ENCODE results near the gene COG5. TPM values are rescaled to one million over a fixed set of nuclear protein-coding genes. Genes with fewer than 3 reads are reported as not detected.

COG5 gene
- total and polyA plus RNA-seq, 2 of the 8 experiments (the other 6 are each of a cell fraction or from before 2014, with no cell fraction given): 10.5 to 28.1 TPM

GRCh38 chr7:107560898-107561516 lies 2.7 kb downstream of the COG5 start:
- no peak overlapping the region for H3K4ac ChIP-seq (replicated peaks; ENCODE audit: insufficient read length, low read depth, low read length)
- DNase-seq (ENCODE audit: low read depth in 1 of 2, low spot score in 2 of 2) (no peak), FAIRE-seq (no peak)
- no peak overlapping the region for H4K8ac ChIP-seq (ENCODE audit: extremely low read depth, insufficient read depth, low read length)
- no peaks in the 10 kb centered on the region for H3K27me3 ChIP-seq (replicated peaks in 1 of 4; ENCODE audit: control insufficient read depth in 3 of 4, extremely low read depth in 1 of 4, insufficient read depth in 3 of 4, low read length in 3 of 4)
- ChIA-PET POLR2A (ENCODE audit: partially characterized antibody) (no interaction called here), CTCF (ENCODE audit: partially characterized antibody) (no interaction called here)
- peaks cover 0 to 3% (median 0%) of the 10 kb centered on the region in 4 experiments; a peak in 2 of 7 replicates for H3K4me1 ChIP-seq (replicated peaks in 1 of 4; ENCODE audit: control insufficient read depth in 3 of 4, insufficient read depth in 4 of 4, low read length in 3 of 4)
- H3K36me3 ChIP-seq (ENCODE audit: control insufficient read depth in 2 of 4, insufficient read depth in 4 of 4, low read length in 3 of 4): peaks cover 0 to 15% (median 0%) of the 10 kb centered on the region in 4 experiments; a peak in 2 of 8 replicates
- H3K56ac ChIP-seq (replicated peaks; ENCODE audit: insufficient read length, low read depth, low read length): no peak overlapping the region
- no peak overlapping the region for H3K23ac ChIP-seq (ENCODE audit: insufficient read length)
- no peak overlapping the region for H3K4me2 ChIP-seq (ENCODE audit: insufficient read depth in 1 of 2, low read depth in 2 of 2, low read length in 2 of 2)
- no peak overlapping the region for H2AK5ac ChIP-seq (ENCODE audit: low read depth, low read length)
- no peaks in the 10 kb centered on the region for H3K9me3 ChIP-seq (ENCODE audit: insufficient read depth in 2 of 2, low read depth in 1 of 2, low read length in 1 of 2)
- no peak overlapping the region for H3K9ac ChIP-seq (replicated peaks in 1 of 4; ENCODE audit: extremely low read depth in 1 of 4, low read depth in 3 of 4, low read length in 3 of 4)
- H2BK12ac ChIP-seq (ENCODE audit: low read depth, low read length): no peak overlapping the region
- H3K18ac ChIP-seq (ENCODE audit: extremely low read depth, low read length): no peak overlapping the region
- peaks cover 3% of the 10 kb centered on the region; the same call in 1 of the 2 replicates for H3K79me1 ChIP-seq (ENCODE audit: low read depth, low read length)
- H3K4me3 ChIP-seq (ENCODE audit: extremely low read depth in 1 of 4, insufficient read depth in 2 of 4, low read depth in 3 of 4, low read length in 4 of 4): no peak overlapping the region
- H4K91ac ChIP-seq (replicated peaks; ENCODE audit: insufficient read length, low read length): no peak overlapping the region
- no peak overlapping the region for H2BK120ac ChIP-seq (replicated peaks; ENCODE audit: low read depth, low read length)
- TF ChIP-seq BACH1 (IDR thresholded peaks at IDR 0.05; ENCODE audit: low read length) (no peak), MAX (IDR thresholded peaks at IDR 0.05) (no peak), HDAC6 (IDR thresholded peaks at IDR 0.05; ENCODE audit: low read depth, low read length) (no peak), KDM4A (IDR thresholded peaks at IDR 0.05; ENCODE audit: low read depth, low read length, severe bottlenecking) (no peak), RNF2 (IDR thresholded peaks at IDR 0.05; ENCODE audit: borderline replicate concordance, low read depth, low read length, missing control alignments, poor library complexity, severe bottlenecking) (no peak), CBX5 (IDR thresholded peaks at IDR 0.05; ENCODE audit: low read depth, low read length) (no peak), JUN (IDR thresholded peaks at IDR 0.05; ENCODE audit: low read depth, low read length) (no peak), CTBP2 (IDR thresholded peaks at IDR 0.05; ENCODE audit: borderline replicate concordance, insufficient read depth, insufficient read length, low read length) (no peak)
- peaks cover 3% of the 10 kb centered on the region; the same call in 1 of the 2 replicates for H3K23me2 ChIP-seq (ENCODE audit: low read depth, low read length)
- no peak overlapping the region for H2BK20ac ChIP-seq (ENCODE audit: low read length)
- H4K5ac ChIP-seq (ENCODE audit: insufficient read length, low read depth, low read length): no peak overlapping the region
- no peak overlapping the region for H2BK5ac ChIP-seq (ENCODE audit: low read depth, low read length)
- H2AFZ ChIP-seq (ENCODE audit: low read length): no peak overlapping the region
- H3K14ac ChIP-seq (ENCODE audit: insufficient read length): no peak overlapping the region
- peaks cover 0 to 3% of the 10 kb centered on the region in 2 experiments for H4K20me1 ChIP-seq (replicated peaks in 1 of 2; ENCODE audit: control insufficient read depth in 1 of 2, insufficient read depth in 2 of 2, low read length in 2 of 2)
- peaks cover 0 to 58% of the 10 kb centered on the region in 2 experiments; a peak in 3 of 4 replicates for H3K79me2 ChIP-seq (ENCODE audit: control insufficient read depth in 1 of 2, insufficient read depth in 2 of 2, low read length in 2 of 2)
- no peak overlapping the region for H2BK15ac ChIP-seq (ENCODE audit: low read length)
- no peak overlapping the region for H3K27ac ChIP-seq (ENCODE audit: low read depth, low read length)
- WGBS, 2 experiments (ENCODE audit: extremely low coverage in 1 of 2, insufficient coverage in 1 of 2, insufficient read length in 1 of 2, insufficient replicate concordance in 2 of 2, low coverage in 1 of 2, low lambda C conversion rate in 2 of 2, missing lambda C conversion rate in 1 of 2): 82% methylated on average over 6 of the region's 6 CpGs; no CpG with 5 or more reads in 1 of the 2 experiments
